Caki2 (cell line): ENCODE data around the gene WDR7. TPM values are rescaled to one million over a fixed set of nuclear protein-coding genes. Genes with fewer than 3 reads are reported as not detected.

Experiments
- DNase-seq: peaks from one replicate; pipeline ENCODE4 v3.0.0-alpha.2; 2015; ENCODE audit warnings: low read depth
- in situ Hi-C: cut with HindIII; loops from 2 replicates; pipeline ENCODE4 v1.10.0; 2016; ENCODE audit warnings: low sequenced_read_pairs, low pct_unique_long_range_greater_than_20kb, mixed read lengths
- total RNA-seq: library from RNA; depleted of rRNA; stranded (reverse); fragments of >200 nt; shearing (Covaris generic); gene quantifications from 2 replicates; pipeline ENCODE4 v1.2.3, GENCODE V29; 2014; ENCODE audit warnings: low replicate concordance

WDR7 gene
- total RNA-seq, 1 experiment from 2014 or later, result 6.6 TPM

- in situ Hi-C loops, result no loop called here
- DNase-seq, result no peak
Measured at GRCh38 chr18:57026316-57026715, 375.2 kb downstream of the WDR7 start.

- in situ Hi-C loops, result no loop called here
- DNase-seq, result no peak
Measured at GRCh38 chr18:57027190-57027708, 376.1 kb downstream of the WDR7 start.

GRCh38 chr18:57029761-57030160 lies 378.6 kb downstream of the WDR7 start:
- DNase-seq, result no peak
- in situ Hi-C loops, result no loop called here

GRCh38 chr18:57030417-57030816 lies 379.3 kb downstream of the WDR7 start:
- DNase-seq, result no peak
- in situ Hi-C loops, result no loop called here

GRCh38 chr18:57035590-57035989 lies 384.4 kb downstream of the WDR7 start:
- no peak for DNase-seq
- in situ Hi-C loops, result no loop called here

GRCh38 chr18:57038395-57038794 lies 387.2 kb downstream of the WDR7 start:
- in situ Hi-C loops, result no loop called here
- no peak for DNase-seq

- in situ Hi-C loops, result no loop called here
- DNase-seq, result no peak
Measured at GRCh38 chr18:57040175-57040574, 389.0 kb downstream of the WDR7 start.

- in situ Hi-C loops, result no loop called here
- no peak for DNase-seq
Measured at GRCh38 chr18:57043241-57043640, 392.1 kb downstream of the WDR7 start.

- no peak for DNase-seq
- in situ Hi-C loops, result no loop called here
Measured at GRCh38 chr18:57048351-57048750, 397.2 kb downstream of the WDR7 start.

GRCh38 chr18:57048859-57049258 lies 397.7 kb downstream of the WDR7 start:
- in situ Hi-C loops, result no loop called here
- no peak for DNase-seq

- no peak for DNase-seq
- in situ Hi-C loops, result no loop called here
Measured at GRCh38 chr18:57050310-57050949, 399.3 kb downstream of the WDR7 start.

- no peak for DNase-seq
- in situ Hi-C loops, result no loop called here
Measured at GRCh38 chr18:57051021-57051656, 400.0 kb downstream of the WDR7 start.

- no peak for DNase-seq
- in situ Hi-C loops, result no loop called here
Measured at GRCh38 chr18:57051657-57052044, 400.5 kb downstream of the WDR7 start.

GRCh38 chr18:57052173-57052572 lies 401.0 kb downstream of the WDR7 start:
- DNase-seq, result no peak
- in situ Hi-C loops, result no loop called here

GRCh38 chr18:57052759-57053158 lies 401.6 kb downstream of the WDR7 start:
- in situ Hi-C loops, result no loop called here
- no peak for DNase-seq

- DNase-seq, result no peak
- in situ Hi-C loops, result no loop called here
Measured at GRCh38 chr18:57054891-57055290, 403.7 kb downstream of the WDR7 start.

GRCh38 chr18:57057890-57058289 lies 406.7 kb downstream of the WDR7 start:
- in situ Hi-C loops, result no loop called here
- DNase-seq, result no peak

GRCh38 chr18:57058734-57059133 lies 407.6 kb downstream of the WDR7 start:
- in situ Hi-C loops, result no loop called here
- no peak for DNase-seq

GRCh38 chr18:57059366-57059765 lies 408.2 kb downstream of the WDR7 start:
- DNase-seq, result no peak
- in situ Hi-C loops, result no loop called here

- in situ Hi-C loops, result no loop called here
- no peak for DNase-seq
Measured at GRCh38 chr18:57060814-57061213, 409.7 kb downstream of the WDR7 start.
